GM19239 (cell line): ENCODE measurements around the gene CMIP.

Experiments used
- DNase-seq: peaks from one replicate; pipeline ENCODE4 v3.0.0; 2011; ENCODE audit warnings: low spot score; ENCODE audit not compliant: insufficient read length
- FAIRE-seq: peaks from 2 replicates; lab custom pipeline; 2011; peaks lifted over from hg19 to GRCh38; lab: Jason Lieb, UNC

Gene CMIP

GRCh38 chr16:81544261-81544660 lies 99.7 kb downstream of the CMIP start:
- DNase-seq: no peak
- no peak for FAIRE-seq

- DNase-seq (peak; percentile 42), FAIRE-seq (no peak)
Observed at GRCh38 chr16:81544700-81545271, 100.2 kb downstream of the CMIP start.

GRCh38 chr16:81545470-81546250 lies 101.1 kb downstream of the CMIP start:
- DNase-seq (no peak), FAIRE-seq (no peak)

GRCh38 chr16:81546781-81547180 lies 102.2 kb downstream of the CMIP start:
- DNase-seq (no peak), FAIRE-seq (no peak)

GRCh38 chr16:81547194-81547938 lies 102.8 kb downstream of the CMIP start:
- FAIRE-seq (no peak), DNase-seq (no peak)

GRCh38 chr16:81547939-81548216 lies 103.3 kb downstream of the CMIP start:
- no peak for DNase-seq
- no peak for FAIRE-seq

- no peak for FAIRE-seq
- no peak for DNase-seq
Observed at GRCh38 chr16:81548551-81548875, 103.9 kb downstream of the CMIP start.

- FAIRE-seq: no peak
- no peak for DNase-seq
Observed at GRCh38 chr16:81548876-81549546, 104.4 kb downstream of the CMIP start.

GRCh38 chr16:81549547-81550431 lies 105.2 kb downstream of the CMIP start:
- no peak for FAIRE-seq

GRCh38 chr16:81550432-81550808 lies 105.8 kb downstream of the CMIP start:
- DNase-seq (no peak), FAIRE-seq (no peak)

More at GRCh38 chr16:81549547-81550431, 105.2 kb downstream of the CMIP start:
- DNase-seq: no peak

GRCh38 chr16:81551151-81551808 lies 106.7 kb downstream of the CMIP start:
- FAIRE-seq: no peak
- DNase-seq: no peak

- no peak for FAIRE-seq
- no peak for DNase-seq
Observed at GRCh38 chr16:81551821-81552304, 107.3 kb downstream of the CMIP start.

- DNase-seq: no peak
Observed at GRCh38 chr16:81552743-81553079, 108.1 kb downstream of the CMIP start.

GRCh38 chr16:81553080-81553813 lies 108.6 kb downstream of the CMIP start:
- FAIRE-seq (no peak), DNase-seq (no peak)

More at GRCh38 chr16:81552743-81553079, 108.1 kb downstream of the CMIP start:
- no peak for FAIRE-seq

GRCh38 chr16:81553814-81554675 lies 109.4 kb downstream of the CMIP start:
- DNase-seq (no peak), FAIRE-seq (no peak)

GRCh38 chr16:81554979-81555378 lies 110.4 kb downstream of the CMIP start:
- DNase-seq: no peak
- no peak for FAIRE-seq

- DNase-seq (no peak), FAIRE-seq (no peak)
Observed at GRCh38 chr16:81555660-81556059, 111.1 kb downstream of the CMIP start.

GRCh38 chr16:81556715-81557284 lies 112.2 kb downstream of the CMIP start:
- DNase-seq (no peak), FAIRE-seq (no peak)
